ENCODE data around the gene MAST4. TPM values are rescaled to one million over a fixed set of nuclear protein-coding genes. Genes with fewer than 3 reads are reported as not detected.

Gene MAST4
- total RNA-seq, 1 donor from 2014 or later: 52.6 TPM

DNA sequence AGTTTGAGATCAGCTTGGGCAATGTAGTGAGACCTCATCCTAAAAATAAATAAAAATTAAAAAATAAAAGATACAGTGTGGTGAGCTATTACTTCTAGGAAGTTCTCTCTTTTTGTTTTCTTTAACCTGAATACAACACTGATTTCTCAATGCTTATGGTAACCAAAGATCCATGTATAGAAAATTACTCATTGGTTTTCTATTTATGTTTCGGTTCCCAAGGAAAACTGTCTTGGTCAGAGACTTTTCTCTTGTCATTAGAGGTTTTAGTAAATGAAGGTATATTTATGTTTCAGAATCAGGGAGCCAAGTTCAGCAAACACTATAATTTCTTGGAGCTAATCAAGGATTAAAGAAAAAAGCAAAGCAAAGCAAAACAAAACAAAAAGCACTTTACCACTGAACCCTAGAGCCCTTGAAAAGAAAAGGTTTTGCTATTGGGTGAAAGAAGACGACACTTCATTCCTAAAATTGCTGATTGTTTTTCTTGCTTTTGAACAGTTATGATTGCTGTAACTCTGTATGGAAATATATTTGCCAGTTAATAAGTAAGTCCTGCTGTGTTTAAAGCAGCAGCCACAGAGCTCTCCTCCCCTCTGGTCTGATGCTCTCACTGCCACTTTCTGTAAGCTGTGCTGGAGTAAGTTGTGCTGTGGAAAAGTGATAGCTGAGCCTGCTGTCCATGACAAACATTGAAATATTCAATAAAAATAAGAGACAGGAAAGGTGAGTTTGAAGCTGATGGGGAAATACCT is 302.2 kb downstream of the MAST4 start:
- Histone ChIP-seq H3K27ac (no peak overlapping the region), H3K9me3 (no peaks in the 10 kb centered on the region), H3K4me3 (no peak overlapping the region), H3K4me1 (no peaks in the 10 kb centered on the region), H3K27me3 (no peaks in the 10 kb centered on the region), H3K36me3 (no peaks in the 10 kb centered on the region)
- ATAC-seq (no peak), DNase-seq (no peak)
- TF ChIP-seq, protein P1, sequence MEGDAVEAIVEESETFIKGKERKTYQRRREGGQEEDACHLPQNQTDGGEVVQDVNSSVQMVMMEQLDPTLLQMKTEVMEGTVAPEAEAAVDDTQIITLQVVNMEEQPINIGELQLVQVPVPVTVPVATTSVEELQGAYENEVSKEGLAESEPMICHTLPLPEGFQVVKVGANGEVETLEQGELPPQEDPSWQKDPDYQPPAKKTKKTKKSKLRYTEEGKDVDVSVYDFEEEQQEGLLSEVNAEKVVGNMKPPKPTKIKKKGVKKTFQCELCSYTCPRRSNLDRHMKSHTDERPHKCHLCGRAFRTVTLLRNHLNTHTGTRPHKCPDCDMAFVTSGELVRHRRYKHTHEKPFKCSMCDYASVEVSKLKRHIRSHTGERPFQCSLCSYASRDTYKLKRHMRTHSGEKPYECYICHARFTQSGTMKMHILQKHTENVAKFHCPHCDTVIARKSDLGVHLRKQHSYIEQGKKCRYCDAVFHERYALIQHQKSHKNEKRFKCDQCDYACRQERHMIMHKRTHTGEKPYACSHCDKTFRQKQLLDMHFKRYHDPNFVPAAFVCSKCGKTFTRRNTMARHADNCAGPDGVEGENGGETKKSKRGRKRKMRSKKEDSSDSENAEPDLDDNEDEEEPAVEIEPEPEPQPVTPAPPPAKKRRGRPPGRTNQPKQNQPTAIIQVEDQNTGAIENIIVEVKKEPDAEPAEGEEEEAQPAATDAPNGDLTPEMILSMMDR (IDR thresholded peaks at IDR 0.05): no peak
- intact Hi-C loops (cut with DNase I): no loop called here

DNA sequence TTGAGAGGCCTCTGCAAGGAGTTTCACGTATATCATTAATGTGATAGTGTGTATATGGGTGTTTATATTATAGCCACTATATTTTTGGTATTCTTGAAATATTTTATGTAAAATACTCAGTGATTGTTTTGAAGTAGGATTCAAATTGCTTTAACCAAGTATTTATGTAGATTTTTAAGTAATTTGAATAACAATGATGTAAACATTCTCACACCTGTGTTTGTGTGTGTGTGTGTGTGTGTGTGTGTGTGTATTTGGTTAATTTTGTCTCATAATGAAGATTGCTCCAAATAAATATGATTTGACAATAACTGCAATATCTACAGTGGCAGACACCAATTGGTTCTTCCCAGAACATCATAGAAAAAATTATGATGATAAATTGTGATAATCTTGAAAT is 307.0 kb downstream of the MAST4 start:
- Histone ChIP-seq H3K27ac (no peak overlapping the region), H3K4me1 (no peaks in the 10 kb centered on the region), H3K4me3 (no peak overlapping the region), H3K27me3 (no peaks in the 10 kb centered on the region), H3K9me3 (no peaks in the 10 kb centered on the region), H3K36me3 (no peaks in the 10 kb centered on the region)
- DNase-seq: no peak
- intact Hi-C loops (cut with DNase I): no loop called here
- ATAC-seq: no peak
- TF ChIP-seq, protein P1 (IDR thresholded peaks at IDR 0.05): no peak

DNA sequence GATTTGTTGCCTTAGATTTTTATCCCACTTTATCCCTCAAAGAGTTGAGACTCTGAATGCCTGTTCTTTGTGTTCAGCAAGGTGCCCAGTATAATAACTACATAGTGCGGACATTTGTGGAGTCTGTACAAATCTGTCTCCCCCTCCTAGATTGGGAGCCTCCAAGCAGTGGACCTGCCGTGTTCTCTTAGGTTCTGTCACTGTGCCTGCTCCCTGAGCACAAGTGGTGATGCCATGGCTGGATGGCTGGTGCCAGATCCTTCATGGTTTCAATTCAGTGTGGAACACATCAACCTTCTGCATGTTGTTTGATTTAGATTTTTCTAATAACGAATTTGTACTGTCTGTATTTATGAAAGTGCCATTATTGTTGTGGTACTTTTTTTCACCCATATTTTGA is 307.5 kb downstream of the MAST4 start:
- H3K27me3 ChIP-seq: no peaks in the 10 kb centered on the region
- ATAC-seq: no peak
- TF ChIP-seq, protein P1 (IDR thresholded peaks at IDR 0.05): no peak
- H3K9me3 ChIP-seq: no peaks in the 10 kb centered on the region
- intact Hi-C loops (cut with DNase I): no loop called here
- no peak overlapping the region for H3K27ac ChIP-seq
- H3K4me3 ChIP-seq: no peak overlapping the region
- no peak for DNase-seq
- H3K4me1 ChIP-seq: no peaks in the 10 kb centered on the region
- H3K36me3 ChIP-seq: no peaks in the 10 kb centered on the region

DNA sequence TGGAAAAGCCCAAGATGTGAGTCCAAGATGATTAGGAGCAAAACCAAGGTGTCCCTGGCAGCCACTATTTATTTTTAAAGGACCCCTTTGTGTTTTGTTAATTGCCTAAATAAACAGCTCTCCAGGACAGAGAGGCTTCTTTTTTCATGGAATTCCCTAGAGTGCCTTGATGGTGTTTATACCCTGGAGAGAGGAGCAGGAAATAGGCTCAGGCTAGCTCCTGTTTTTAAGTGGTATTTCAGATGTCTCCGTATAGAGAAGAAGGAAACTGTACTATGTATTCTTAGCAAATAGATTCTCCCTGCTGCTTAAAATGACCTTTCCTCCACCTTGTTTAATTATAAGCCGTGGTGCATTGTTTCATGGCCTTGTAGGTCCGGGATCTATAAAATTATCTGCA is 308.0 kb downstream of the MAST4 start:
- Histone ChIP-seq H3K27ac (no peak overlapping the region), H3K36me3 (no peaks in the 10 kb centered on the region), H3K27me3 (no peaks in the 10 kb centered on the region), H3K4me1 (no peaks in the 10 kb centered on the region), H3K9me3 (no peaks in the 10 kb centered on the region), H3K4me3 (no peak overlapping the region)
- TF ChIP-seq, protein P1 (IDR thresholded peaks at IDR 0.05): no peak
- no peak for ATAC-seq
- intact Hi-C loops (cut with DNase I): no loop called here
- DNase-seq: no peak

DNA sequence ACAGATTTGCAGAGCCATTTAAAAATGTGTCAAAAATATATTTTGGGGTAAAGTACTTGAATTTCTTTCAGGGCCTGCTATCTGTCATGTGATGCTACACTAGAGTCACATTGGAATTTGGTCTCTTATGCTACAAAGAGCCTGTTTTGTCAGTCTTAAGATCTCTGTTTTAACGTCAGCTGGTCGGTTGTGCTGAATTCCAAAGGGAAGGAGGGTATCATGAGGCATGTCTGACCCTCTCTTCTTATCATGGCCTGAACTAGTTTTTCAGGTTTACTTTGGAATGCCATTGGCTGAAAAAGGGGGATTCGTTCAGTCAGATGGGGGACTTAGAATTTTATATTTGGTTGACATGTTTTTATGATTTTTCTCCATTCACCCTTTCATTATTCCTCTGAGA is 309.8 kb downstream of the MAST4 start:
- Histone ChIP-seq H3K4me3 (no peak overlapping the region), H3K27ac (no peak overlapping the region), H3K36me3 (no peaks in the 10 kb centered on the region), H3K4me1 (no peaks in the 10 kb centered on the region), H3K27me3 (no peaks in the 10 kb centered on the region), H3K9me3 (no peaks in the 10 kb centered on the region)
- DNase-seq (no peak), ATAC-seq (no peak)
- TF ChIP-seq, protein P1 (IDR thresholded peaks at IDR 0.05): no peak
- intact Hi-C loops (cut with DNase I): no loop called here

DNA sequence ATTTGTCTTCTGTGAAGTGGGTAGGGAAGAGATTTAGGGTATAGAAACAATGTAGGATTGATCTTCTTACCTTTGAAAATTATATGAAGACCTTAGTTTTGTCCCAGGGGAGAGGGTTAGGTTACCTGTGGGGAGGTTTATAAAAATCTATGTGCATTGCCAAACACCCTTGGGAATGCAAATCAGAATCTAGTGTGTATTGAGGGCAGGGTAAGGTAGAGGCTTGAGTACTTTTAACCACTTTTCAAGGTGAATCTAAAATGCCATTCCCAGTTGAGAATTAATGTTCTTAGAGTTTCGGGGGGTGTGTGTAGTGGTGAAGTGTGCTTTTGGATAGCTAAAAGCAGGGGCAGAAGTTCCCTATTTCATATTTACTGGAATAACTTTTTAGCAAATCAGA is 312.0 kb downstream of the MAST4 start:
- Histone ChIP-seq H3K4me1 (no peaks in the 10 kb centered on the region), H3K9me3 (no peaks in the 10 kb centered on the region), H3K4me3 (no peak overlapping the region), H3K27me3 (no peaks in the 10 kb centered on the region), H3K27ac (no peak overlapping the region), H3K36me3 (no peaks in the 10 kb centered on the region)
- intact Hi-C loops (cut with DNase I): no loop called here
- no peak for ATAC-seq
- no peak for DNase-seq
- TF ChIP-seq, protein P1 (IDR thresholded peaks at IDR 0.05): no peak
